ENCODE results near the gene TBRG1. TPM values are rescaled to one million over a fixed set of nuclear protein-coding genes. Genes with fewer than 3 reads are reported as not detected.

Gene TBRG1
- total and polyA plus RNA-seq, 7 experiments from 2014 or later, result 32.4 to 78.6 (median 57.3) TPM

GRCh38 chr11:124673333-124674167 is 50.9 kb downstream of the TBRG1 start, which contains the start of the genes SIAE and SPA17:
Gene SIAE (minus strand): TSS chr11:124673739. CDS start chr11:124673708, 31 bp downstream.
Gene SPA17 (plus strand): TSS chr11:124673904. CDS start chr11:124675265, 1,361 bp downstream.
- peak within 1 kb of the TSS; percentile 76 for H3K4me3 ChIP-seq (ENCODE audit: low read length)
- Mint-ChIP-seq H3K4me3 (peak within 1 kb of the TSS in 9 of 10 donors; percentile 82 to 94 (median 91)), H3K4me1 (peaks cover 22 to 39% (median 31%) of the 10 kb centered on the region in 7 donors), H3K27ac (peak within 1 kb of the TSS in 7 of 9 donors; percentile 94 to 100 (median 98)), H3K36me3 (peaks cover 0 to 4% (median 0%) of the 10 kb centered on the region in 5 donors), H3K9me3 (peaks cover 0 to 5% (median 0%) of the 10 kb centered on the region in 11 donors), H3K27me3 (peaks cover 0 to 4% (median 0%) of the 10 kb centered on the region in 5 donors)
- DNase-seq, result peak; percentile 63 to 92 (median 87)
- H3K27ac ChIP-seq (ENCODE audit: low read depth, low read length), result peak within 1 kb of the TSS; percentile 91
- no peaks in the 10 kb centered on the region for H3K27me3 ChIP-seq (ENCODE audit: control insufficient read depth in 2 of 2, insufficient read depth in 2 of 2, low read length in 2 of 2)
- intact Hi-C loops (cut with micrococcal nuclease), result loop anchor here (1.0 to 5.0 kb wide), 16 partner anchors 45 to 1214 kb away; partner anchors contain the start of genes HYLS1 (in 2 of the 2), MSANTD2 (in 2 of the 2), TBRG1 (in 2 of the 2) and TMEM218 (in 2 of the 2)
- H3K9me3 ChIP-seq (ENCODE audit: control insufficient read depth in 2 of 3, low read length in 3 of 3), result no peaks in the 10 kb centered on the region
- peaks cover 0 to 4% (median 0%) of the 10 kb centered on the region in 3 experiments for H3K36me3 ChIP-seq (ENCODE audit: control insufficient read depth in 2 of 3, insufficient read depth in 3 of 3, low read length in 3 of 3)
- ChIA-PET CTCF (interaction anchor here (0.8 to 3.4 kb wide), 6 partner anchors 73 to 124 kb away, joined by 3 to 12 read pairs (median 4); no protein-coding TSS in a partner anchor), POLR2A (interaction anchor here (0.5 to 7.4 kb wide), 12 partner anchors 9 to 439 kb away, joined by 3 to 112 read pairs (median 6); partner anchors contain the start of genes MSANTD2, TBRG1, TMEM218 and VSIG2)
- H3K4me1 ChIP-seq (ENCODE audit: control insufficient read depth in 2 of 2, insufficient read depth in 2 of 2, low read length in 2 of 2), result peaks cover 14 to 40% of the 10 kb centered on the region in 2 donors
- ATAC-seq, result peak; percentile 91

DNA sequence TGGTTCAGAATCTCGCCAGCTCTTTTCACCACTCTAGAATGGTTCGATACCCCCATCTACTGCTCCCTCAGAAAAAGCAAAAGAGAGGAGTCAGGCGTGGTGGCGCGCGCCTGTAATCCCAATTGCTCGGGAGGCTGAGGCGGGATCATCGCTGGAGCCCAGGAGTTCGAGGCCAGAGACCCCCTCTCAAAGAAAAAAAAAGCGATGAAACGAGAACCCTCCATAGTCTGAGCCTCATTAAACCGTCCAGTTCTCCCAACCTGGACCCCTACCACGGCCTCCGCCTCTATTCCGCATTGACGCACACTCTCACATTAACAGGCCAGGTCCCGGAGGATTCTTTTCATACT is 51.5 kb downstream of the TBRG1 start:
- peaks cover 0 to 4% (median 0%) of the 10 kb centered on the region in 3 experiments for H3K36me3 ChIP-seq (ENCODE audit: control insufficient read depth in 2 of 3, insufficient read depth in 3 of 3, low read length in 3 of 3)
- H3K4me1 ChIP-seq (ENCODE audit: control insufficient read depth in 2 of 2, insufficient read depth in 2 of 2, low read length in 2 of 2), result peaks cover 14 to 40% of the 10 kb centered on the region in 2 donors
- no peaks in the 10 kb centered on the region for H3K9me3 ChIP-seq (ENCODE audit: control insufficient read depth in 2 of 3, low read length in 3 of 3)
- peak overlapping the region in 7 of 9 donors; percentile 94 to 100 (median 98) for H3K27ac Mint-ChIP-seq
- peaks cover 22 to 39% (median 31%) of the 10 kb centered on the region in 7 donors for H3K4me1 Mint-ChIP-seq
- peaks cover 0 to 4% (median 0%) of the 10 kb centered on the region in 5 donors for H3K27me3 Mint-ChIP-seq
- POLR2A ChIA-PET, result interaction anchor here (0.7 to 7.4 kb wide), 8 partner anchors 17 to 438 kb away, joined by 3 to 112 read pairs (median 8); partner anchors contain the start of genes MSANTD2, TBRG1, TMEM218 and VSIG2
- CTCF ChIA-PET, result interaction anchor here (0.9 to 3.4 kb wide), 4 partner anchors 82 to 123 kb away, joined by 3 to 12 read pairs (median 4); no protein-coding TSS in a partner anchor
- no peaks in the 10 kb centered on the region for H3K27me3 ChIP-seq (ENCODE audit: control insufficient read depth in 2 of 2, insufficient read depth in 2 of 2, low read length in 2 of 2)
- intact Hi-C loops (cut with micrococcal nuclease), result loop anchor here (5.0 kb wide), 2 partner anchors 557 to 1213 kb away; partner anchors contain the start of genes HYLS1 (in 2 of the 2) and VWA5A (in 1 of the 2)
- ATAC-seq (no peak), DNase-seq (no peak)
- peak overlapping the region; percentile 91 for H3K27ac ChIP-seq (ENCODE audit: low read depth, low read length)
- H3K36me3 Mint-ChIP-seq, result peaks cover 0 to 4% (median 0%) of the 10 kb centered on the region in 5 donors
- peaks cover 0 to 5% (median 0%) of the 10 kb centered on the region in 11 donors for H3K9me3 Mint-ChIP-seq
- H3K4me3 ChIP-seq (ENCODE audit: low read length), result peak overlapping the region; percentile 76
- peak overlapping the region in 9 of 10 donors; percentile 82 to 94 (median 91) for H3K4me3 Mint-ChIP-seq

DNA sequence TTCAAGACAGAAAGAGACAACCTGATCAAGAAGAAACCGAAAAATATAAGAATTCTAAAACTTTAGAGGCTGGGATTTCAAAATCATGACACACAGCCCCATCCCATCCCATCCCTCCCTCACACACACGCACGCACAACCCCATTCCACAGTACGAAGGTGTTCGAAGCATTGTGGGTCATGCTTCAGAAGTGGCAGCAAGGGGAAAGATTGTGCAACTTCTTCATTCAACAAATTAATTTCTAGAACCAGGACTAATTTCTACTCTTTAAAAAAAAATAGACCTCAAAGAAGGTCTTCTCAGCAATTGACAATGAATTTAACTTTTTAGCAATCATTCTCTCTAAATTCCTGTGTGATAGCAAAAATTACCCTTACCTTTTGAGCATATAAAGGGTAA is 51.9 kb downstream of the TBRG1 start:
- Histone ChIP-seq H3K27me3 (ENCODE audit: control insufficient read depth in 2 of 2, insufficient read depth in 2 of 2, low read length in 2 of 2) (no peaks in the 10 kb centered on the region), H3K36me3 (ENCODE audit: control insufficient read depth in 2 of 3, insufficient read depth in 3 of 3, low read length in 3 of 3) (peaks cover 0 to 4% (median 0%) of the 10 kb centered on the region in 3 experiments), H3K4me3 (ENCODE audit: low read length) (peak overlapping the region; percentile 76), H3K9me3 (ENCODE audit: control insufficient read depth in 2 of 3, low read length in 3 of 3) (no peaks in the 10 kb centered on the region), H3K4me1 (ENCODE audit: control insufficient read depth in 2 of 2, insufficient read depth in 2 of 2, low read length in 2 of 2) (peaks cover 14 to 36% of the 10 kb centered on the region in 2 donors), H3K27ac (ENCODE audit: low read depth, low read length) (peak overlapping the region; percentile 91)
- Mint-ChIP-seq H3K4me1 (peaks cover 22 to 39% (median 31%) of the 10 kb centered on the region in 7 donors), H3K4me3 (peak overlapping the region in 9 of 10 donors; percentile 82 to 94 (median 91)), H3K9me3 (peaks cover 0 to 5% (median 0%) of the 10 kb centered on the region in 11 donors), H3K27ac (peak overlapping the region in 7 of 9 donors; percentile 94 to 100 (median 98)), H3K36me3 (peaks cover 0 to 4% (median 0%) of the 10 kb centered on the region in 5 donors), H3K27me3 (peaks cover 0 to 4% (median 0%) of the 10 kb centered on the region in 5 donors)
- intact Hi-C loops (cut with micrococcal nuclease), result loop anchor here (5.0 kb wide), 2 partner anchors 557 to 1213 kb away; partner anchors contain the start of genes HYLS1 (in 2 of the 2) and VWA5A (in 1 of the 2)
- POLR2A ChIA-PET, result interaction anchor here (0.7 to 7.4 kb wide), 5 partner anchors 17 to 215 kb away, joined by 3 to 112 read pairs (median 10); partner anchors contain the start of genes MSANTD2, TBRG1 and VSIG2
- ATAC-seq (no peak), DNase-seq (no peak)
- CTCF ChIA-PET, result interaction anchor here (0.9 to 3.4 kb wide), 4 partner anchors 82 to 123 kb away, joined by 3 to 12 read pairs (median 4); no protein-coding TSS in a partner anchor

DNA sequence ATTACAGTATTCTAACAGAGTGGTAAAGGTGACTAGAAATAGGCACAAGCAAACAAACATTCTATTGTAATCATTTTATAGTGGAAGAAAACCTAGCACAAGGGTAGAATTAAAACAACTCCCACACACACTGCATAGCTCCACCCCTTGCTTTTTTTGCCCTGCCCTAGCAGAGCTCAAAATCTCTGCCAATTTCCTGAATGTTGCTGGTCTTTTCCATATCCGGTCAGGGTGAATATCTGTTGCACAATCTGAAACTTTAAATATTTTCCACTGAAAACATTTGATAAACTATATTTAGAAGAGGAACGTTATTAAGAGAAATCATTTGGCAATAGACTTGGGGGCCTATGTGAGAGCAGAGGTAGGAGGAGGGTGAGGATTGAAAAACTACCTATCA is 53.7 kb downstream of the TBRG1 start:
- no peak for ATAC-seq
- Histone ChIP-seq H3K4me1 (ENCODE audit: control insufficient read depth in 2 of 2, insufficient read depth in 2 of 2, low read length in 2 of 2) (peaks cover 14 to 18% of the 10 kb centered on the region in 2 donors), H3K36me3 (ENCODE audit: control insufficient read depth in 2 of 3, insufficient read depth in 3 of 3, low read length in 3 of 3) (peaks cover 0 to 4% (median 0%) of the 10 kb centered on the region in 3 experiments), H3K4me3 (ENCODE audit: low read length) (no peak overlapping the region), H3K9me3 (ENCODE audit: control insufficient read depth in 2 of 3, low read length in 3 of 3) (no peaks in the 10 kb centered on the region), H3K27me3 (ENCODE audit: control insufficient read depth in 2 of 2, insufficient read depth in 2 of 2, low read length in 2 of 2) (no peaks in the 10 kb centered on the region), H3K27ac (ENCODE audit: low read depth, low read length) (no peak overlapping the region)
- Mint-ChIP-seq H3K27me3 (peaks cover 0 to 11% (median 0%) of the 10 kb centered on the region in 5 donors), H3K9me3 (peaks cover 0 to 5% (median 0%) of the 10 kb centered on the region in 11 donors), H3K4me3 (peak overlapping the region in 1 of 10 donors; percentile 27), H3K27ac (no peak overlapping the region), H3K4me1 (peaks cover 12 to 32% (median 26%) of the 10 kb centered on the region in 7 donors), H3K36me3 (peaks cover 0 to 3% (median 0%) of the 10 kb centered on the region in 5 donors)
- intact Hi-C loops (cut with micrococcal nuclease), result no loop called here
- ChIA-PET POLR2A (interaction anchor here (0.7 to 2.0 kb wide), 2 partner anchors 68 to 70 kb away, joined by 4 to 8 read pairs; no protein-coding TSS in a partner anchor), CTCF (interaction anchor here (0.6 to 1.2 kb wide), 2 partner anchors 41 to 61 kb away, joined by 3 to 4 read pairs; no protein-coding TSS in a partner anchor)
- DNase-seq, result no peak

- ChIA-PET CTCF (interaction anchor here (0.9 kb wide), 1 partner anchor 8 kb away, joined by 3 read pairs; no protein-coding TSS in a partner anchor), POLR2A (interaction anchor here (0.7 to 2.0 kb wide), 2 partner anchors 32 to 68 kb away, joined by 3 to 5 read pairs; no protein-coding TSS in a partner anchor)
- no peak overlapping the region for H3K4me3 Mint-ChIP-seq
- Histone ChIP-seq H3K9me3 (ENCODE audit: control insufficient read depth in 2 of 3, low read length in 3 of 3) (peaks cover 0 to 10% (median 4%) of the 10 kb centered on the region in 3 experiments), H3K4me1 (ENCODE audit: control insufficient read depth in 2 of 2, insufficient read depth in 2 of 2, low read length in 2 of 2) (peaks cover 7% of the 10 kb centered on the region in 2 donors), H3K36me3 (ENCODE audit: control insufficient read depth in 2 of 3, insufficient read depth in 3 of 3, low read length in 3 of 3) (peaks cover 0 to 2% (median 0%) of the 10 kb centered on the region in 3 experiments), H3K4me3 (ENCODE audit: low read length) (no peak overlapping the region), H3K27me3 (ENCODE audit: control insufficient read depth in 2 of 2, insufficient read depth in 2 of 2, low read length in 2 of 2) (no peaks in the 10 kb centered on the region), H3K27ac (ENCODE audit: low read depth, low read length) (no peak overlapping the region)
- DNase-seq (no peak), ATAC-seq (no peak)
- peaks cover 7 to 14% (median 9%) of the 10 kb centered on the region in 5 donors for H3K36me3 Mint-ChIP-seq
- H3K9me3 Mint-ChIP-seq, result peaks cover 0 to 26% (median 12%) of the 10 kb centered on the region in 11 donors
- H3K27me3 Mint-ChIP-seq, result peaks cover 0 to 11% (median 0%) of the 10 kb centered on the region in 5 donors
- H3K4me1 Mint-ChIP-seq, result peaks cover 5 to 18% (median 12%) of the 10 kb centered on the region in 7 donors
- no peak overlapping the region for H3K27ac Mint-ChIP-seq
- intact Hi-C loops (cut with micrococcal nuclease), result no loop called here
These were observed 55.8 kb downstream of the TBRG1 start for GRCh38 chr11:124678416-124678815.
